ENCODE results near the gene CENPX.
"Not testable (repeated sequence)": the region's sequence is repeated elsewhere in the genome, so short reads cannot be mapped to it uniquely, and the experiment has no call there.

Gene CENPX

GRCh38 chr17:82047379-82047778 is 24.7 kb upstream of the CENPX start:
- Histone ChIP-seq H3K9ac (no peak overlapping the region), H3K27me3 (no peaks in the 10 kb centered on the region)

DNA sequence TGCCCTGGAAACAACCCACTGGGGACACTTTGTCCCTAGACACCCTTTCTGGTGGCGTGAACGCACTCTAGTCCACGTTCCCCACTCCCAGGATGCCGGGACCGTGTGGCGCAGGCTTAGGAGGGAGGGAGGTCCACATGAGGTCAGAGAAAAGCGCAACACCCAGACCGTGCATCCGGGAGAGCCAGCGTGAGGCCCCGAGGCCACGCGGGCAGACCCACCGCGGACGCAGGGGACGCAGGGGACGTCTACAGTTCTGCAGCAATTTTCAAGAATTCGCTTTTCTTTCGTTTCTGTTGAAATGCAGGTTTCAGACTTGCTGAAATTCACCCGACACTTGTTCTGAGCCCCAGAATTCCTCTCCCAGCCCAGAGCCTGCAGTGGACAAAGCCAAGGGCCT is 24.2 kb upstream of the CENPX start:
- Histone ChIP-seq H3K9ac (no peak overlapping the region), H3K27ac (no peak overlapping the region), H4K20me1 (peaks cover 0 to 11% (median 0%) of the 10 kb centered on the region in 11 experiments; a peak in 8 of 22 replicates), H3K36me3 (peaks cover 5 to 42% (median 31%) of the 10 kb centered on the region in 11 experiments; a peak in 16 of 22 replicates), H3K9me3 (replicated peaks in 1 of 11) (no peaks in the 10 kb centered on the region), H3K4me2 (no peak overlapping the region), H3K4me1 (peaks cover 11 to 18% (median 14%) of the 10 kb centered on the region in 10 experiments), H3K4me3 (no peak overlapping the region), H3K27me3 (no peaks in the 10 kb centered on the region)
- TF ChIP-seq Cebpa-rat (IDR thresholded peaks at IDR 0.05), result no peak

More at GRCh38 chr17:82047379-82047778, 24.7 kb upstream of the CENPX start:
- peaks cover 5 to 42% (median 31%) of the 10 kb centered on the region in 11 experiments; a peak in 16 of 22 replicates for H3K36me3 ChIP-seq
- no peak for TF ChIP-seq Cebpa-rat (IDR thresholded peaks at IDR 0.05)
- peaks cover 12 to 18% (median 14%) of the 10 kb centered on the region in 10 experiments for H3K4me1 ChIP-seq
- H3K9me3 ChIP-seq (replicated peaks in 1 of 11), result no peaks in the 10 kb centered on the region
- no peak overlapping the region for H3K4me3 ChIP-seq
- H3K4me2 ChIP-seq, result no peak overlapping the region
- H3K27ac ChIP-seq, result no peak overlapping the region
- H4K20me1 ChIP-seq, result peaks cover 0 to 16% (median 5%) of the 10 kb centered on the region in 11 experiments; a peak in 19 of 22 replicates

- Histone ChIP-seq H3K27ac (no peak overlapping the region), H3K4me1 (peaks cover 9 to 25% (median 12%) of the 10 kb centered on the region in 10 experiments), H3K9ac (peak overlapping the region in 1 of 11 experiments; percentile 19; a peak in 1 of 22 replicates), H3K4me2 (no peak overlapping the region), H4K20me1 (peaks cover 0 to 9% (median 0%) of the 10 kb centered on the region in 11 experiments; a peak in 2 of 22 replicates), H3K4me3 (no peak overlapping the region), H3K27me3 (no peaks in the 10 kb centered on the region), H3K36me3 (peaks cover 5 to 42% (median 31%) of the 10 kb centered on the region in 11 experiments; a peak in 16 of 22 replicates), H3K9me3 (replicated peaks in 1 of 11) (no peaks in the 10 kb centered on the region)
- no peak for TF ChIP-seq Cebpa-rat (IDR thresholded peaks at IDR 0.05)
Measured at GRCh38 chr17:82045936-82046484, 23.3 kb upstream of the CENPX start.

- TF ChIP-seq Cebpa-rat (IDR thresholded peaks at IDR 0.05), result no peak
- no peak overlapping the region for H3K4me3 ChIP-seq
Measured at GRCh38 chr17:82043507-82043906, 20.8 kb upstream of the CENPX start.

DNA sequence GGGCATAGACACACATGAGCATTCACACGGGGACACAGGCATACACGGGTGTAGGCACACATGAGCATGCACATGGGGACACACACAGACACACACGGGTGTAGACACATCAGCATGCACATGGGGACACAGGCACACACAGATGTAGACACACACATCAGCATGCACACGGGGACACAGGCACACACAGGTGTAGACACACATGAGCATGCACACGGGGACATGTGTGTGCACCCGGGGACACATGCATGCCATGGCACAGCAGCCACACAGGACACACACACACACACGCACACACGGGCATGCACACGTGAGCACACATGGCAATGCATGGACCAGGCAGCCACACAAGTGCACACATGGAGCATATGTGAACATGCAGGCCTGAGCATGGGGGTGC is 20.0 kb upstream of the CENPX start:
- no peak overlapping the region for H3K9ac ChIP-seq
- TF ChIP-seq Cebpa-rat (IDR thresholded peaks at IDR 0.05), result no peak

More at GRCh38 chr17:82043507-82043906, 20.8 kb upstream of the CENPX start:
- H3K9ac ChIP-seq, result no peak overlapping the region
- H3K27me3 ChIP-seq, result no peaks in the 10 kb centered on the region
- H3K36me3 ChIP-seq, result peaks cover 5 to 23% (median 18%) of the 10 kb centered on the region in 11 experiments; a peak in 16 of 22 replicates
- H3K27ac ChIP-seq, result no peak overlapping the region
- H3K4me1 ChIP-seq, result peaks cover 0 to 20% (median 0%) of the 10 kb centered on the region in 10 experiments; a peak in 8 of 20 replicates
- H3K4me2 ChIP-seq, result no peak overlapping the region
- H3K9me3 ChIP-seq (replicated peaks in 1 of 11), result no peaks in the 10 kb centered on the region
- H4K20me1 ChIP-seq, result peaks cover 0 to 3% (median 0%) of the 10 kb centered on the region in 11 experiments; a peak in 1 of 22 replicates

GRCh38 chr17:82041144-82041814 is 18.6 kb upstream of the CENPX start:
- H3K27me3 ChIP-seq, result no peaks in the 10 kb centered on the region
- no peak overlapping the region for H3K9ac ChIP-seq
- peaks cover 11 to 33% (median 14%) of the 10 kb centered on the region in 10 experiments for H3K4me1 ChIP-seq
- H4K20me1 ChIP-seq, result peaks cover 0 to 8% (median 6%) of the 10 kb centered on the region in 11 experiments; a peak in 12 of 22 replicates
- no peaks in the 10 kb centered on the region for H3K9me3 ChIP-seq (replicated peaks in 1 of 11)
- H3K4me2 ChIP-seq, result peak overlapping the region in 3 of 11 experiments; percentile 13 to 29 (median 20); a peak in 4 of 22 replicates
- peaks cover 0 to 2% (median 0%) of the 10 kb centered on the region in 11 experiments; a peak in 1 of 22 replicates for H3K36me3 ChIP-seq
- no peak overlapping the region for H3K4me3 ChIP-seq
- no peak for TF ChIP-seq Cebpa-rat (IDR thresholded peaks at IDR 0.05)
- no peak overlapping the region for H3K27ac ChIP-seq

More for the DNA sequence above, 20.0 kb upstream of the CENPX start:
- no peaks in the 10 kb centered on the region for H3K27me3 ChIP-seq
- H3K4me2 ChIP-seq, result no peak overlapping the region
- no peak overlapping the region for H3K27ac ChIP-seq
- no peak overlapping the region for H3K4me3 ChIP-seq
- H4K20me1 ChIP-seq, result peaks cover 0 to 3% (median 0%) of the 10 kb centered on the region in 11 experiments; a peak in 1 of 22 replicates
- H3K36me3 ChIP-seq, result peaks cover 0 to 15% (median 11%) of the 10 kb centered on the region in 11 experiments; a peak in 13 of 22 replicates
- H3K9me3 ChIP-seq (replicated peaks in 1 of 11), result no peaks in the 10 kb centered on the region
- H3K4me1 ChIP-seq, result peaks cover 4 to 26% (median 6%) of the 10 kb centered on the region in 10 experiments; a peak in 18 of 20 replicates

DNA sequence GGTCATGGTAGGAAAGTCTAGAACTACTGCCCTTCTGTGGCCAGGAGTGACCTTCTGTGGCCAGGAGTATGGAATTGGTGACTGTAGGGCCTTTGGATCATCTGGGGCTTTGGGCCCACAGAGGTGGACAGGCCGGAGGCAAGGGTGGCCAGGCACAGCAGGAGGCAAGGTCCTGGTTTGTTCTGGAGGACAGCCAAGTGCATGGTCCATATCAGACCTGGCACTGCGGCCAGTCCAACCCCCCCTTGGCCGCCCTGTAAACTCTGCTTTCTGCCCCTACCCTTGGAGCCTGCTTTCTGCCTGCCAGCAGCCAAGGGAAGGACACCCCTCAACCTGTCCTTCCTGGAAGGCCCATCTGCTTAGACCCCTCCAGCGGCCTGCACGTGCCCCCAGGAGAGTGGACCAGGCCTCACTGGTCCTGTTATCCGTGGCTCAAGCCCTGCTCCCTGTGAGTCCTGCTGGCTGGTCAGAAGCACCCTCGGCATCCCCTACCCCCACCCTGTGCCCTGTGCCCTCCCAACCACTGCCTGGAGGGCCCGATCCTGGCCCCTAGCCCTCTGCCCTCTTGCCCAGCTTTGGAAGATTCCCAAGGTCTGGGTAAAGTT is 17.1 kb upstream of the CENPX start:
- H3K4me2 ChIP-seq, result peak overlapping the region in 1 of 11 experiments; percentile 55; a peak in 2 of 22 replicates
- peaks cover 20 to 48% (median 27%) of the 10 kb centered on the region in 10 experiments for H3K4me1 ChIP-seq
- H3K9ac ChIP-seq, result no peak overlapping the region
- no peaks in the 10 kb centered on the region for H3K9me3 ChIP-seq (replicated peaks in 1 of 11)
- TF ChIP-seq Cebpa-rat (IDR thresholded peaks at IDR 0.05), result no peak
- H4K20me1 ChIP-seq, result peaks cover 0 to 23% (median 20%) of the 10 kb centered on the region in 11 experiments; a peak in 15 of 22 replicates
- no peaks in the 10 kb centered on the region for H3K27me3 ChIP-seq
- H3K4me3 ChIP-seq, result no peak overlapping the region
- no peak overlapping the region for H3K27ac ChIP-seq
- H3K36me3 ChIP-seq, result 0 out of 22 replicates have a peak, but pooled peaks cover 0 to 7% (median 0%) of the 10 kb centered on the region in 11 experiments

- Histone ChIP-seq H3K4me2 (peak overlapping the region in 4 of 11 experiments; percentile 4 to 100 (median 76); a peak in 4 of 22 replicates), H3K4me1 (peaks cover 22 to 51% (median 31%) of the 10 kb centered on the region in 10 experiments), H4K20me1 (peaks cover 0 to 29% (median 20%) of the 10 kb centered on the region in 11 experiments; a peak in 15 of 22 replicates)
- H3K9me3 ChIP-seq (replicated peaks in 1 of 11); H3K4me3 ChIP-seq; H3K27me3 ChIP-seq; H3K9ac ChIP-seq; H3K27ac ChIP-seq; H3K36me3 ChIP-seq: not testable (repeated sequence)
Measured at GRCh38 chr17:82038796-82039409, 16.2 kb upstream of the CENPX start.
